Measurements from ENCODE around the gene STIM2. TPM values are rescaled to one million over a fixed set of nuclear protein-coding genes. Genes with fewer than 3 reads are reported as not detected.

The STIM2 gene
- total RNA-seq, 2 donors from 2014 or later, result 34.4 to 44.2 TPM

DNA sequence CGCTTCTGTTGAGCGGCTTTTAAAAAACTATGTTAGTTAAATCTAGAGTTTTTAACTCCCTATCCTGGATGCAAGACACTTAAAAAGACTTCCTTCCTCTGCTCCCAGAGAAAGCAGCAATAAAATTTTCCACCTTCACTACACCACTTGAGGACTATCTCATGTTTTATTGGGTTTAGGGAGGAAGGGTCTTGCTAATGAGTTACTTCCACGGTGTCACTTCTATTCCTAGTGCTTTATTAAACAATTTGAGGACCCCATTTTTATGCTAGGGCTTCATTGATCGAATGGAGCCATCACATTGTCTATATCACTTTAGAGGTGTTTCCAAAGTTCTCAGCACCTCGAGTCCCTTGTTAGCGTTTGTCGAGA is 3.7 kb upstream of the STIM2 start:
- Histone ChIP-seq H3K4me3 (peak overlapping the region; percentile 48 to 91), H3K9me3 (no peaks in the 10 kb centered on the region), H3K4me1 (replicated peaks) (no peaks in the 10 kb centered on the region), H3K27ac (peak overlapping the region; percentile 91 to 95), H3K27me3 (replicated peaks; ENCODE audit: insufficient read depth) (no peaks in the 10 kb centered on the region), H3K36me3 (no peaks in the 10 kb centered on the region)
- no peak for TF ChIP-seq POLR2A (IDR thresholded peaks at IDR 0.05)
- TF ChIP-seq, protein P1, sequence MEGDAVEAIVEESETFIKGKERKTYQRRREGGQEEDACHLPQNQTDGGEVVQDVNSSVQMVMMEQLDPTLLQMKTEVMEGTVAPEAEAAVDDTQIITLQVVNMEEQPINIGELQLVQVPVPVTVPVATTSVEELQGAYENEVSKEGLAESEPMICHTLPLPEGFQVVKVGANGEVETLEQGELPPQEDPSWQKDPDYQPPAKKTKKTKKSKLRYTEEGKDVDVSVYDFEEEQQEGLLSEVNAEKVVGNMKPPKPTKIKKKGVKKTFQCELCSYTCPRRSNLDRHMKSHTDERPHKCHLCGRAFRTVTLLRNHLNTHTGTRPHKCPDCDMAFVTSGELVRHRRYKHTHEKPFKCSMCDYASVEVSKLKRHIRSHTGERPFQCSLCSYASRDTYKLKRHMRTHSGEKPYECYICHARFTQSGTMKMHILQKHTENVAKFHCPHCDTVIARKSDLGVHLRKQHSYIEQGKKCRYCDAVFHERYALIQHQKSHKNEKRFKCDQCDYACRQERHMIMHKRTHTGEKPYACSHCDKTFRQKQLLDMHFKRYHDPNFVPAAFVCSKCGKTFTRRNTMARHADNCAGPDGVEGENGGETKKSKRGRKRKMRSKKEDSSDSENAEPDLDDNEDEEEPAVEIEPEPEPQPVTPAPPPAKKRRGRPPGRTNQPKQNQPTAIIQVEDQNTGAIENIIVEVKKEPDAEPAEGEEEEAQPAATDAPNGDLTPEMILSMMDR (IDR thresholded peaks at IDR 0.05), result no peak
- no peak for TF ChIP-seq POLR2AphosphoS5 (IDR thresholded peaks at IDR 0.05)
- intact Hi-C loops (cut with DNase I), result no loop called here
- DNase-seq (ENCODE audit: low spot score), result no peak
- 19% methylated on average over 7 of the region's 7 CpGs for WGBS

DNA sequence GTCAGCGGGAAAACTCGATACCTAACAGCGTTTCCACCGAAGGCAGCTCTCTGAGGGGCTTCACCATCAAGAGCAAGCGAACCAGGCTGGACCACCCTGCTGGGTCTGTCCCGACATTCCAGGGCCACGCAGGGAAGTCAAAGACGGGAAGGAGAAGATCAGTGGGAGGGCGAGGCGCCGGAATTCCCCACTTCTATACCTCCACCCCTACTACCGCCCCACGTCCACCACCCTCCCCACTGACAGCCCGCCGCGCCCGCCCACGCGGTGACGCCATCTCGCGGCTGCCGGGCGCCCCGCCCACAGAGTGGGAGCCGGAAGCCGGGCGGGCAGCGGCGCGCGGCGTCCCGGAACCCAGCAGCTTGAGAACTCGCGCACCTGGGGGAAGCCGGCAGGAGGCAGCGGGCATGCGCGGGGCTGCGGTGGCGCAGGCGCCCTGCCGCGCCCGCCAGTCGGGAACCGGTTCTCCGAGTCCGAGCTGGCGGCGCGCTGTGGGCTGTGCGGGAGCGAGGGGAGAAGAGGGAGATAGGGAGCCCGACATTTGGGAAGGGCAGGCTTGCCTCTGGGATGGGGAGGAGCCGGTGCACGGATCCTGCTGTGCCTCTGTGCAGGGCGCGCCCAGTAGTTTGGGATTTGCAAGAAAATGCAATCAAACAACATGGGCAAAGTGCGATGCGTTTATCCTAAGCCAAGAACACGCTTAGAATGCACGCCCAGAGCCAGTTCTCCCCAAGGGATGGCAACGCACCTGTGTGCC is 3.2 kb upstream of the STIM2 start:
- H3K9me3 ChIP-seq, result no peaks in the 10 kb centered on the region
- TF ChIP-seq POLR2A (IDR thresholded peaks at IDR 0.05) (peak; percentile 62), POLR2AphosphoS5 (IDR thresholded peaks at IDR 0.05) (peak; percentile 34)
- TF ChIP-seq, protein P1 (IDR thresholded peaks at IDR 0.05), result peak in 2 of 4 experiments; percentile 45 to 47
- H3K36me3 ChIP-seq, result no peaks in the 10 kb centered on the region
- DNase-seq (ENCODE audit: low spot score), result peak; percentile 87
- peak overlapping the region; percentile 48 to 91 for H3K4me3 ChIP-seq
- H3K27ac ChIP-seq, result peak overlapping the region; percentile 91 to 95
- under 1% methylated on average over 54 of the region's 65 CpGs for WGBS
- no peaks in the 10 kb centered on the region for H3K27me3 ChIP-seq (replicated peaks; ENCODE audit: insufficient read depth)
- H3K4me1 ChIP-seq (replicated peaks), result no peaks in the 10 kb centered on the region
- intact Hi-C loops (cut with DNase I), result no loop called here

DNA sequence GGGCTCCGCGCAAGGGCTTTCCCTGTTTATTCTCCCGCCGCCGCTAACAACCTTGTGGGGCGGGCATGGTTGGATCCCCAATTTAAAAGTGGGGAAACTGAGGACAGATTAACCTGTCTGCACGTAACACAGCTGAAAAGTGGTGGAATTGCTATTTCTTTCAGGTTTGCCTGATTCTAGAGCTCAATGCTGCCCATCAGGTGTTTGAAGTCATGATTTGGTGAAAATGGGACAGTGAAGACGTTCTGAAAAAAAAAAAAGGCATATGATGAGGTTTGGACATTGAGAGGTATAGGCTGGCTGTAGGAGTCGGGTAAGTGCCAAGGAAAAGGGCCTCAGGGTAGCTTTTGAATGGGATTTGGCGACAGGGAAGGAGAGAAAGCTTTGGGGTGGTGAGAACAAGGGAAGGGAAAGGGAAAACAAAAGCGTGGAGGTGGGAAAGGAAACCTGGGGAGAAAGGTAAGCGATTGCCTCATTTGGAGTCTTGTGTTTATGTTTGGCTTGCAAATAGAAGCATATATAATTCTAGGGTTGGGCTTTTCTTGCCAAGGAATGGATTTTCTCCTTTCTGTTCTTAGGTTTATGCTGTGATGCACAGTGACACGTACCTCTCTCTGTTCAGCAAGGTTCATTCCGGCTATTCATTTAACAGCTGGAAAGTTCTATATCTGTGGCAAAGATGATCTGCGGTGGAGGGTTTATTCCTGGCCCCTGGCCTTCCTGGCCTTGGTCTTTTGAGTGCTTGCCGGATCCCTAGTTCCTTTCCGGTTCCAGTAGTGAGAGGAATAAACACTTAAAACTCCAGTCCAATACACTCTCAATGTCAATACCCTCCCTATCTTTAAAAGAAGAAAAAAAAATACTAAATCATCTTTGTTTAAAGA is 2.4 kb upstream of the STIM2 start:
- Histone ChIP-seq H3K9me3 (no peaks in the 10 kb centered on the region), H3K27ac (peak overlapping the region; percentile 91 to 95), H3K4me1 (replicated peaks) (no peaks in the 10 kb centered on the region), H3K4me3 (peak overlapping the region; percentile 48 to 91), H3K27me3 (replicated peaks; ENCODE audit: insufficient read depth) (no peaks in the 10 kb centered on the region), H3K36me3 (no peaks in the 10 kb centered on the region)
- TF ChIP-seq, protein P1 (IDR thresholded peaks at IDR 0.05), result no peak
- TF ChIP-seq POLR2AphosphoS5 (IDR thresholded peaks at IDR 0.05), result no peak
- no peak for TF ChIP-seq POLR2A (IDR thresholded peaks at IDR 0.05)
- DNase-seq (ENCODE audit: low spot score), result no peak
- intact Hi-C loops (cut with DNase I), result no loop called here
- 5% methylated on average over 17 of the region's 17 CpGs for WGBS

DNA sequence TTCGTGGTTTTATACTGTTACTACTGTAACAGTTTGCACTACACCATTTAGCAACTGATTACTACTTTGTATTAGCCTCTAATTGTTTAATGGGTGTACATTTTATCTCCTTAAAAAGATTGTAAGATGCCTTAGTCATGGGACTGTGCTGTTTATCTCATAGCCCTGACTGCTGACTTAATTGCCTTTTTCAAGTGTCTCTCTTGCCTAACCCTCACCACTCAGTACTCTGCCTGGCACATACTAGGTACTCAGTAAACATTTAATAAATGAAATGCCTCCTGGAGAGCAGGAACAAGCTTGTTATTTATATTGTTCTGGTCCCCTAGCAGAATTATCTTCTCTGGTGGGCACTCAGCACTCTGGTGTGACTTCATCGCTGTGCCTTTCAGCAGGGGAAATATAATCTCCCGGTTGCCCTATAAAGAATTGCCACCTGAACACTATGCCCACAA is 1.7 kb upstream of the STIM2 start:
- Histone ChIP-seq H3K27ac (peak overlapping the region; percentile 91 to 95), H3K4me3 (peak overlapping the region; percentile 48 to 91)

More for the DNA sequence above, 1.7 kb upstream of the STIM2 start:
- Histone ChIP-seq H3K36me3 (no peaks in the 10 kb centered on the region), H3K4me1 (replicated peaks) (no peaks in the 10 kb centered on the region), H3K27me3 (replicated peaks; ENCODE audit: insufficient read depth) (no peaks in the 10 kb centered on the region), H3K9me3 (no peaks in the 10 kb centered on the region)
- intact Hi-C loops (cut with DNase I), result no loop called here
- WGBS, result 35% methylated on average over 3 of the region's 3 CpGs
- TF ChIP-seq POLR2A (IDR thresholded peaks at IDR 0.05) (no peak), POLR2AphosphoS5 (IDR thresholded peaks at IDR 0.05) (no peak)
- TF ChIP-seq, protein P1 (IDR thresholded peaks at IDR 0.05), result no peak
- no peak for DNase-seq (ENCODE audit: low spot score)

Data from prostate gland (tissue), 2 donors.